HG02970 (cell line): Measurements from ENCODE around the gene ATXN1.
"Not testable (repeated sequence)": the region's sequence is repeated elsewhere in the genome, so short reads cannot be mapped to it uniquely, and the experiment has no call there.

Source experiments
- ATAC-seq: cut with Tn5 transposase; IDR thresholded peaks from one replicate; pipeline ENCODE4 v1.9.1; 2021; ENCODE audit warnings: mild to moderate bottlenecking, moderate library complexity, moderate number of reproducible peaks; ENCODE audit not compliant: unreplicated experiment, low FRiP score

Gene ATXN1

DNA sequence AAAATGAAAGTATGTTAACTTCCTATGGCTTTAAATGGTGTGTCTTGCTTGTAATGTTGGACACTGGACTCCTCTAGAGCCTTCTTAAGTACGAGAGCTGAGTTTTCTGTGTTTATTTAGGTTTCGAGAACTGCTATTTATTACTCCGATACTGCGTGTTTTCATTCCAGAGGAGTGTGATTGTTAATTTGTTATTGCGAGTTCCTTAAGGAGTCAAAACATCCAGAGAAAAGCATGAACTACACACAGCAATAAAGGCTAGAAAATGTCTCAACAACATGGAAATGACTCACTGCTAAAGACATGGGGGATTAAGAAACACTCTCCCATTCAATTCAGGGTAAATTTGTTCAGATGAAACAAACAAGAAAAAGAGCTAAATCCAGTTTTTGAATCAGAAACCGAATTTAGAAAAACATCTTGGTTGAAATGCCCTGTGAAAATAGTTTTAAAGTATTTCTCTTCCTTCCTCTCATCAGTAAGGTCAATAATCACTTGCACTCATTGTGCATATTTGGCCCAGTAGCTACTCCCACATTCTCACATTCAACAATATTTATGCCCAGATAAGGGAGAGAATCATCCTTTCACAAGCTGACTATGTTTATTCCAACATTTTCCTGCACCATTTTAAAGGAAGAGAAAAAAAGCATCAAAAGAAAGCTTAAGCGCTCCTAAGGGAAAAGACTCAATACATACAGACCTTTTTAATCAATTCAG lies 36.0 kb downstream of the ATXN1 start:
- no peak for ATAC-seq

GRCh38 chr6:16723826-16724225 lies 37.4 kb downstream of the ATXN1 start:
- ATAC-seq: no peak

DNA sequence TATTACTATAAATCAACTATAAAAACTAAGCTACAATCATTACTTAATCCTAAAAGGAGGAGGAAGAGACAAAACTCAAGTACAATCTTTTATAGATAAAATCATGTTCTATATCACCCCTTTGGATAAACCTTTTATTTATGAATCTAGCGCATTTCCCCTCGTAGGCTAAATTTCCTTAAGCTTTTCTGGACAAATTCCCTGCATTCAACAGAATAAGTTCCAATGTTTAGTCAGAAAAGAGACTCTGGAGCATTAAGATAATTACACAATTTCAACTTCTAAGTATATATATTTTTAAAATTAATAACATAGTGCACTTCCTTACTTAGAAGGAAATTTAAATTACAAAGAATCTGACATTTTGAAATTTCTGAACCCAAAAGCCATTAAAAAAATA lies 37.9 kb downstream of the ATXN1 start:
- no peak for ATAC-seq

GRCh38 chr6:16722630-16723029 lies 38.6 kb downstream of the ATXN1 start:
- no peak for ATAC-seq

- ATAC-seq: no peak
Observed at GRCh38 chr6:16721977-16722376, 39.3 kb downstream of the ATXN1 start.

DNA sequence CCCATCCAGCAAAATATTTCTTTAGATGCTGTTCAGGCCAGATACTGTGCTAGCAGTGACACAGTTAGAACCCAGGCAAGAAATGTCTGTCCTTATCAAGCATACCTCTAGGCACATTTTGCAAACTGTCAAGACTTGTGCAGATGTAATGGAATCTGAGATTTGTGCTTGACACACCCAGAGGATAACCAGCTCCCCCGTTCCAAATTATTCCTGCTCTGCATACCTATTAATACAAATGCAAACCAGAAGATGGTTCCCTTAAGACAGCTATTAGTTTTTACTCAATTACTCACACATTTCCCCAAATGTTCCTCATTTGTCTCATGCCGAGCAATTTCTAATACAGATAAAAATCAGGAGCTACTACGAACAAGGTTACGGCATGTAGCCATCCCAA lies 40.4 kb downstream of the ATXN1 start:
- ATAC-seq: no peak

DNA sequence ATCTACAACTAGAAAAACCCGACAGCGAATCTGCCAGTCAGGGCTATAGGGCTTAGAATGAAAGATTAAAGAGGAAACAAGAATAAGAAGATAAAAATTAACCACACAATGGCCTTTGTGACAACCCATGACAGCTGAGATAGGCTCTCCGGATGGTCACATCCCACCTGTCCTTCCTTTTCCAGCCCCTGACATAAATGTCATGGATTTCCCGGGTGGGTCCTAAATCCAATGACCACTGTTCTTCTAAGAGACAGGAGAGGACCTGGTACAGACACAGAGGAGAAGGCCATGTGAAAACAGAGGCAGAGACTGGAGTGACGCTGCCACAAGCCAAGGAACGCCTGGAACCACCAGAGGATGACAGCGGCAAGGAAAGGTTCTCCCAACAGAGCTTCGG lies 41.8 kb downstream of the ATXN1 start:
- no peak for ATAC-seq

DNA sequence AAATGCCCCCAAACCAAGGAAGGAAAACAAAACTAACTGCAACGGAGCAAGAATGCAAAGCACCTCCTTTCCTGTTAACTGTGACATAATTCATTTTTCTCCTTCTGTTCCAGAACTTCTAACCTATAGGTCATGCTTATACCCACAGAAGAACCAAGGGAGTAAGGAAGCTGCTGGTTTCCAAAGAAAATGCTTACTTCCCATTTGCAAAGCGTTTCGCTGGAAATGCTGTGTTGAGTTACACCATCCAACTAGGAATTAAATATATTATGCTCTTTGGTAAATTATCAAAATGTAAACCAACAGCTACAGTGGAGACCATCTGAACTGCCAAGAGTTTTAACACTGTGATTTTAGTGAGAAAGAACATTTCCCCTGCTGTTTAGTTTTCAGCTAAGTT lies 42.9 kb downstream of the ATXN1 start:
- no peak for ATAC-seq

GRCh38 chr6:16717275-16717942 lies 43.9 kb downstream of the ATXN1 start:
- no peak for ATAC-seq

- ATAC-seq: no peak
Observed at GRCh38 chr6:16716321-16716858, 44.9 kb downstream of the ATXN1 start.

- ATAC-seq: no peak
Observed at GRCh38 chr6:16713597-16713996, 47.7 kb downstream of the ATXN1 start.

DNA sequence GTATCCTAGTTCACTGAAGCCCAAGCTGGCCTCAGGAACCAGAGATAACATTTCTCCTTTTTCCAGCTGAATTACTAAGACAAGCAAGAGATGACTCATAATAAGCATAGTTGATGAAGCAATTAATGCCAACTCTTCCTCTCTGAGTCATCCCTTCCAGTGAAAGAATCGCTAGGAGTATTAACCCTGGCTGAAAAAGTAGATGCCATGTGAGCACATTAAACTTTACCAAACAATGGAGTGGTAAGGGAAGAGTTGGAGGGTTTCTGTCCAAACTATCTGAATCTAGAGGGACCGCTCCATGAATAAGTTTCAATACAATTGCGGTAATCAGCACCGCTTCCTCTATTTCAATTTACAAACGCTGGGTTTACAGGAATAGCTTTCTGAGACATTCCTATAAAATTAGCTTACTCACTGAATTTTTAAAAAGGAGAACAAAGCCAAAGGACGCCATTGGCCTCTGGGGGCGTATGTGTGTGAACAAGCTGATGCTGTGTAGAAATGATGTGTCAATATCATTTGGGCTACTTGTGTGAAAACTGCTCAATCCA lies 48.3 kb downstream of the ATXN1 start:
- no peak for ATAC-seq

DNA sequence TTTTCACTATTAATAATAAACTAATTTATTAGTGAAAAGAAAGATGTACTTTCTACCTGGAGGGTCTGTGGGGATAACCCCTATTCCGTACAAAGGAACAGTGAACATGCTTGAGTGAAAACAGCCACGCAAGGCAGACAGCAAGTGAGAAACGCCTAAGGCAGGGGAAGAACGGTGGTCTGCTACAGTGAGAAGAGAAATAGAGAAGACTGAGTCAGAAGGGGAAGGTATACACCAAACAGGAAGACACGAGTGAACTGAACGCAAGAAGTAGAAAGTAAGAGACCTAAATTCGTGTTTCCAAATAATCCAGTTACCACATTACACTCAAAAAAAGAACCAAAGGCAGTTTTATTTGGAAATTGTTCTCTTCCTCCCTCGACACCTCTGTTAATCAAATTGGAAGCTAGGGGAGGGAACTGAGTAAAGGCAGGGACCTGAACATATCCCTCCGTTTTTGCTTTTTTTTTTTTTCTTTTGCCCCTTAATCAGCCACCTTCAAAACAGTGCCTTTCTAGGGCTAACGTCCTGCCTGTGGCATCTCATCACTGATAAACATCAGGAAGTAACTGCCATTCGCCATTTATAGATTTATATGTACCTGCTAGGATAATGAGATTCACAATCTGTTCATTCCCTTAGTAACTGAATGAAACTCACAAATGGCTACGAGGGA lies 48.9 kb downstream of the ATXN1 start:
- no peak for ATAC-seq

DNA sequence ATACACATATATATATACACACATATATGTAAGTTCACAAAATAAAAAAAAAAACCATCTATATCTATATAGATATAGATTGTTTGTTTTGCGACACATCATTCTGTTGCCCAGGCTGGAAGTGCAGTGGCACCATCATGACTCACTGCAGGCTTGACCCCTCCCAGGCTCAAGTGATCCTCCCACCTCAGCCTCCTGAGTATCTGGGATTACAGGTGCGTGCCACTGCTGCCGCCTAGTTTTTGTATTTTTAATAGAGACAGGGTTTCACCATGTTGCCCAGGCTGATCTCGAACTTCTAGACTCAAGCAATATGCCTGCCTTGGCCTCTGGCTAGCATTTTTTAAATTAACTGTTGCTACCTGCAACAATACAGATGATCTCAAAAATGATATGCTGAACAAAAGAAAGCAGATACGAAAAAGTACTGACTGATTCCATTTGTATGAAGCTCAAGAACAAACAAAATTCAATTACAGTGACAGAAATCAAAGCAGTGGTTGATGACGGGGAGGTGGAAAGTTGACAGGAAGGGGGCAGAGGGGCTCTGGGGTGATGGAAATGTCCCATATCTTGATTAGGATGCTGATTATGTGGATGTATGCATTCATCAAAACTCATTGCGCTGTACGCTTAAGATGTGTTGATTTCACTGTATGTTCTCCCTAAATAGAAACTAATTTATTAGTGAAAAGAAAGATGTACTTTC lies 49.6 kb downstream of the ATXN1 start:
- ATAC-seq: no peak

- ATAC-seq: no peak
Observed at GRCh38 chr6:16706911-16707783, 54.1 kb downstream of the ATXN1 start.

DNA sequence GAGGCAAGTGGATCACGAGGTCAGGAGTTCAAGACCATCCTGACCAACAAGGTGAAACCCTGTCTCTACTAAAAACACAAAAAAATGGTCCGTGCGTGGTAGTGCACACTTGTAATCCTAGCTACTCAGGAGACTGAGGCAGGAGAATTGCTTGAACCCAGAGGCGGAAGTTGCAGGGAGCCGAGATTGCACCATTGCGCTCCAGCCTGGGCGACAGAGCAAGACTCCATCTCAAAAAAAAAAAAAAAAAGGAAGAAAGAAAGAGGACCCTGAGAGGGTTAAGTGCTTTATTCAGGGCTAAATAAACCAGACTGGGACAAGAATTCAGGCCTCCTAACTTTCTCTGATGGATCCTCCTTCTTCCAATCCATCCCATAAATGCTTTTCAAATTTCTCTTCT lies 54.8 kb downstream of the ATXN1 start:
- ATAC-seq: not testable (repeated sequence)

DNA sequence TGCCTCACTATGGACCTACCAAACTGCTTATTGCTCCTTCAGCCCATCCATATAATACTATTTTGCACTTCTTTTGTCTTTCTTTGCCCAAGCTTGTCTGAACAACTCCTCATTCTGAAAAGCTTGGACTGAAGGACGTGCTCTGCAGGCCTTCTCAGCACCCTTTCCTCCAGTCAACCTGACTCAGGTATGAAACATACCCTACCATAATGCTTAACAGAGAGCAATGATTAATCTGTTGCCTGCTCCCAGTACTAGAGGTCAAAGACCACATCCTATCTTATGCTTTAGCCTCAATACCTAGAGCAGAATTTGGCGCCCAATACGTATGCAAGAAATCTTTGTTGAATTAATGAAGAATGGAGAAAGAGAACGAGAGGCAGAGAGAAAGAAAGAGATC lies 55.2 kb downstream of the ATXN1 start:
- ATAC-seq: no peak

DNA sequence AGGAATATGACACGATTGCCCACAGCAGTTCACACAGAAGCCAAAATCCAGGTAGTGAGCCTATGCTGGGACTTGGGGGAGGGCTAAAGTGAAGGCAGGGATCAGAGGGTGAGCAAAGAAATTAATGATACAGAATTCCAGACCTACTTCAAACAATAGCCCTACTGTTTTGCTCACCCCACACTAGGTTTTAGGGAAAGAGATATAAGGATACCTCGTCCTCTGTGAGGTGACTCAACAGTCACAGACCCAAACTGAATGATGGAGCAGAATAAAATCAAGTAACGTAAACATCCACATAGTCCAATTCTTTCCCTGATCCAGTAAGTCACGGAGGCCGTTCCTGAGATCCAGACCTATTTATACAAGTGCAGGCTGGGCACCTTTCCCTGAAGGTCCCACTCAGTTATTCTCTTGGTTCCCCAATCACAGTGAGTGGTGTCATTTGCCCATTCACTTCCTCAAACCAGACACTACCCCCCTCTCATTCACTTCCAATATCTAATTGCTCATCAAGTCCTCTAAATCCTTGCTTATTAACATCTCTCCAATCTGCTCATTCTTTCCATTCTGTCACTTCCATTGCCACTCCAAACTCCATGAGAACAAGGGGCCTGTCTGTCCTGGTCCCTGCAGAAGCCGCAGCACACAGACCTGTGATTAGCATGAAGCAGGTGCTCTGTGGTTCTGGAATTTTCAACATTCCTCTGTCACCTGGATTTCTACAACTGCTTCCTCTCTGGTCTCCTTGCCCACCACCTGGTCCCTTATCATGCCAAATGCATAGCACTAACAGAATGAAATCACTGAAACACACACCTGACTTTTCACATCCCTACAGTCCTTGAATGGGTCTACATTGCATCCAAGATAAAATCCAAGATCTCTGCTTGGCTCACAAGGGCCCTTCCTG lies 55.9 kb downstream of the ATXN1 start:
- no peak for ATAC-seq
